ENCODE results near the gene ADAMTS2.

Gene ADAMTS2

GRCh38 chr5:179195561-179196404 lies 149.5 kb downstream of the ADAMTS2 start:
- no peak for DNase-seq (ENCODE audit: low read depth, low spot score)

DNA sequence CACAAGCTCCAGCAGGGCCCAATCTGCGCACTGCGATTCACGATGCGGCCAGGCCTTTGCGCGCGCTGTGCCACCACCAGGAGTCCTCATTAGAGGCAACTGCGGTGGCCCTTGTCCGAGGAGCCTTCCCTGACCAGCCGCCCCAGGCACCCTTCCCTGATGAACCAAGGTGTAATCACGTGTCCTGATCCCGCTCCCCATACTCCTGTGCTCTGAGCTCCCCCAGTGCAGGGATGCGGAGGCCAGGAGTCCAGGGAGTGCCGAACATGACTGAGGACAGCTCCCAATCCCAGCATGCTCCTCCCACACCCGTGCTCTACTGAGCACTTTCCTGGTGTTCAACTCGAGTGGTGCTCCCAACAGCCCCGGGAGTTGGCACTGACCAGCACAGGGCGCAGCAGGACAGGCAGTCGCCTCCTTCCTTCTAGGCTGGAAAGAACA lies 150.3 kb downstream of the ADAMTS2 start:
- DNase-seq (ENCODE audit: low read depth, low spot score): no peak

GRCh38 chr5:179194201-179194910 lies 150.9 kb downstream of the ADAMTS2 start:
- DNase-seq (ENCODE audit: low read depth, low spot score): no peak

GRCh38 chr5:179193746-179194145 lies 151.5 kb downstream of the ADAMTS2 start:
- no peak for DNase-seq (ENCODE audit: low read depth, low spot score)

GRCh38 chr5:179192891-179193470 lies 152.3 kb downstream of the ADAMTS2 start:
- DNase-seq (ENCODE audit: low read depth, low spot score): no peak

DNA sequence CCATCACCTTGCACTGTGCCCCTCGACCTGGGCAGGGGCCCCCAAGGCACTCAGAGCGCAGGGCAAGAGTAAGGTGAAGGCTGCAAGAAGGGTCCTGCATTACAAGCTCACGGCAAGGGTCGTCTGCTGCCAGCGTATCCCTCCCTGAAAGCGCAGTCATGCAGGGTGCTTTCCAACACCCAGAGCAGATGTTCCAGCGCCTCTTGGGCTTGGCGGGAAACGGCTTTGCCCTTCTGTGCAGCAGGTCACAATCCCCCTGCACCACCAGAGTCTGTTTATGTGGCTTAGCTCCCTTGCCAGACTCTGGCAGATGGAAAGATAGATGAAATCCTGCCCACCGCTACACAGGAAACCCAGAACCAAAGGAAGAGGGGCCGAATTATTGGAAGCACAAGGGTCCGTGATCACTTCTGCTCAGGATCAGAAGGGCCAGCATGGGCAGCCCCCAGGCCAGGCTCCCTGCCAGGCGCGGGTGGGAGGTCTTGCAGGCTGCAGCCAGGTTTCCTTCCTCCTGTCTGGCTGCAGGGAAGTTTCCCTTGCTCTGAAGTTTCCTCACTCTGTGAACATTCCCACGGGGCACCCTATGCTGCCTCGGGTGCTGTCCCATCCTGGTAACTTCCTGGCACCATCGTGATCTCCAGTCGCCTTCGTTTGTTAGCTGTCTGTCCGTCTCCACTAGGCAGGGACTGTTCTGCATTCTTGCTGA lies 152.9 kb downstream of the ADAMTS2 start:
- DNase-seq (ENCODE audit: low read depth, low spot score): no peak

GRCh38 chr5:179191506-179192184 lies 153.6 kb downstream of the ADAMTS2 start:
- no peak for DNase-seq (ENCODE audit: low read depth, low spot score)

- no peak for DNase-seq (ENCODE audit: low read depth, low spot score)
Measured at GRCh38 chr5:179190851-179191505, 154.3 kb downstream of the ADAMTS2 start.

GRCh38 chr5:179188636-179189035 lies 156.6 kb downstream of the ADAMTS2 start:
- no peak for DNase-seq (ENCODE audit: low read depth, low spot score)

GRCh38 chr5:179187681-179188575 lies 157.3 kb downstream of the ADAMTS2 start:
- DNase-seq (ENCODE audit: low read depth, low spot score): no peak

DNA sequence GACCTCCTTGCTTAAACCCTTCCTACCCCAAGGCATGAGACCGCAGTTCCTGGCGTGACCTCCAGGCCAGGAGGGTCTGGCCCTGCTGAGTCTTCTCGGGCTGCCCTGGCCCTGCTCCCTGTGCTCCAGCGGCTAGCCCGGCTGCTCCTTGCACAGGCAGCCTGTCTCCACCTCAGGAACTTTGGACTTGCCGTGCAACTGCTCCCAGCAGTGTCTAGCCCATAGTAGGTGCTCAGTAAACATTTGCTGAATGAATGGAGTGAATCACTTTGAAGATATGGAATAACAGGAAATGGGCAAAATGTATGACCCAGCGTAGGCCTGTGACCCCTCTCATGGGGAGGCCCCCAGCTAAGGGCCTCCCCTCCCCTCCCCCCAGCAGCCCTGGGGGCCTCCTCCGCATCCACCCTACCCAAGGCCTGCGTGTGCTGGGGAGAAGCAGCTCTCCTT lies 158.0 kb downstream of the ADAMTS2 start:
- peak; percentile 61 for DNase-seq (ENCODE audit: low read depth, low spot score)

- DNase-seq (ENCODE audit: low read depth, low spot score): no peak
Measured at GRCh38 chr5:179186801-179187200, 158.5 kb downstream of the ADAMTS2 start.

DNA sequence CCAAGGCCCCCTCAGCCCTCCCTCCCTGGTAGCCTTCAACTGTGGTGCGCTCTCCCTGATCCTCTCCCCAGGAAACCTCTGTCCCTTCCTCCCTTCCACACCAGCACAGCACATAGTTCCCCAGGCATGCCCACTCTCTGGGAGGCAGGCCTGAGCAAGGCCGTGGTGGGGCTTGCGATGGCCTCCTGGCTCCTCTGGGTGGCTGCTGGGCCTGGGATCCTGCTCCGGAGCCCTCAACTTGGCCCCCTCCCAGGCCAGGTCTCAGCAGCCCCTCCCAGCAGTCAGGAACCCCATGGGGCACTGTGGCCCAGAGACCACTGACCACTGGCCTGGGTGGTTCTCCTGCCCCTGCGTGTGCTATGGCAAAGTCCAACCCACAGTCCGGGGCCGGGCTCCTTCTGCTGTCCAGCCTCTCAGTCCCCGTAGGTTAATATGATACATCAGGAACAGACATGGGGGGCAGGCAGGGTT lies 159.3 kb downstream of the ADAMTS2 start:
- DNase-seq (ENCODE audit: low read depth, low spot score): no peak

DNA sequence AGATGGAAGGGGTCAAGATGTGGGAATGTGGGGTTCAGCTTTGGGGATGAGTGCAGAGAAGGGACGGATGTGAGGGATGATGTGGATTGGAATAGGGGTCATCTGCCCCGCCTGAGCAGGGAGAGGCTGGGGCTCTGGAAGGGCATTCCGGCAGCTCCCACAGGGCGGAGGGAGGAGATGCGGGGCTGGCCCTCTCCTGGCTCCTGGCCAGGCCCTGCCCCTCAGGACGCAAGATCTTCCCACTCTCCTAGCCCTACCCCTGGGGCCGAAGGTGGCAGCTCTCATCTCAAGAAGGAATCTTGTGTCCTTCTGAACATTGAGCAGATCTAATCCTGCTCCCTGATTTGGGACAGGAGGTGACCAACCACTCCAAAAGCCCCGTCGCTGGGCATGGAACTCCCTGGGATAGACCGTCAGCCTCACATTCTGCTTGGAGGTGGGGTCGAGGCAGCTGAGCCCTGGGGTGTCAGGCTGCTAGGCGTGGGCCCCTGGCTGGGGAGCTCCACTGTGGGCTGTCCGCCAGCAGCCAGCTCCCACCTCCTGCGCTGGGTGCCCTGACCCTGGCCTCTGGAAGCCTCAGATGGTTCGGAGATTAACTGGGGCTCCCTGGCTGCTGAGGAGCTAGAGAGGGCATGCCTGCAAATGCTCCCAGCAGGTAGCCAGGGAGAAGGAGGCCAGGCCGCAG lies 159.9 kb downstream of the ADAMTS2 start:
- no peak for DNase-seq (ENCODE audit: low read depth, low spot score)

DNA sequence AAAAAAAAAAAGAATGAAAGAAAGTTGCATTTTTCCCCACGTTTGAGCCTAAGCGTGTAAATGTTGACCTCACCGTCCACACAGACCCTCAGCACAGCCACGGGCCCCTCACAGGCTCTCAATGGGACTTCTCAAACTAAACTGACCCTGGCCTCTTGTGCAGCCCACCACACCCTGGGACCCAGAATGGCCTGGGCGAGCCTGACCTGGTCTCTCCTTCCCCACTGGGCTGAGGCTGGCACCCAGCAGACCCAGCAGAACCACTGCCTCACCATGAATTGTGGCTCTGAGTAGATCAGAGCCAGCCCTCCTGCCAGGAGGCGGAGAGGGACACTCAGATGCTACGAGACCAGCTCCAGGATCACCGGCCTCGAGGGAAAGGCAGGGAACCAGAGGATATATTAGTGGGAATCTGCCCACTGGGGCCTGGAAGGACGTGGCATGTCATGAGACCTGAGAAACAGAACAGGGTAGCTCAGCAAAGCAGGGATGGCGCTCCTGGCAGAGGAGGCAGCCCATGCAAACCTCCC lies 160.7 kb downstream of the ADAMTS2 start:
- DNase-seq (ENCODE audit: low read depth, low spot score): no peak

DNA sequence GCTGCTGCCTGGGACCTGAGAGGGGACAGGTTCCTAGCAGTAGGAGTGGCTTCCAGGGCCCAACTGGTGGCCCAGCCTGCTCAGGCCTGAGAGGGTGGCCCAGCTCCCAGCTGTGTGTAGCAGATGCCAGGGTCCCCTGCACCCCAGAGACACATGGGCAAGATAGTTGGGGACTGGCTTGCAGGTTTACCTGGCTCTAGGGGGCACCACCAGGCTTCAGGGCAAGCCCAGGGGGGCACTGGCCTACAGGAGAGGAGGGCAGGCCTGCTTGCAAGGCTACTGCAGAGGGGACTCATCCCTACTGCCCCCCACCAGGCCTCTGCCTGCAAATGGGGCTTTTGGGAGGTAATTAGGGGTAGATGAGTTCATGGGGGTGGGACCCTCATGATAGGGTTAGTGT lies 161.8 kb downstream of the ADAMTS2 start:
- DNase-seq (ENCODE audit: low read depth, low spot score): no peak

- DNase-seq (ENCODE audit: low read depth, low spot score): no peak
Measured at GRCh38 chr5:179182601-179183000, 162.7 kb downstream of the ADAMTS2 start.

DNA sequence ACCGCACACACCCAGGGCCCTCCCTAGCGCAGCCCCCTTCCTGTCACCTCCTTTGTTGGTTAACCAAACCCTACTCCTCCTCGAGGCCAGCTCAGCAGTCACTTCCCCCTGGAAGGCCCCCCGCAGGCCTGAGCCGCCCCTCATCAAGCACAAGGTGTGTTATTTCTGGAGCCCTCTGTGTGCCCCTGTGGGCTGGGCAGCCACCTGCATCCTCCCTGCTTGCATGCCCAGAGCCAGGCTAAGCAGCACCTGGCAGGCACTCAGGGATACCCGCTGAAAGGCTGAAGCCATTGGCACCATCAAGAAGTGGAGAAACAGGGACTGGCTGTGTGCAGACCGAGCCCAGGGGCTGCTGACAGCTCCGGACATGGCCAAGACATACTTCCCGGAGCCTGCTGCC lies 163.3 kb downstream of the ADAMTS2 start:
- DNase-seq (ENCODE audit: low read depth, low spot score): no peak
